HEK293T (cell line): Measurements from ENCODE around the gene MYO15A.

Source experiments
- BHLHE40 ChIP-seq: fragments of 450-650 bp; IDR thresholded peaks from 2 replicates; pipeline ENCODE4 v1.6.1; 2016; ENCODE audit warnings: mild to moderate bottlenecking, moderate library complexity, borderline replicate concordance
- ELF4 ChIP-seq: fragments of 450-650 bp; IDR thresholded peaks from 2 replicates; pipeline ENCODE4 v1.6.1; 2017; ENCODE audit warnings: antibody characterized with exemption
- FOXK2 ChIP-seq: fragments of 450-650 bp; IDR thresholded peaks from 2 replicates; pipeline ENCODE4 v1.6.1; 2016; ENCODE audit warnings: mild to moderate bottlenecking
- FOXM1 ChIP-seq: fragments of 450-650 bp; IDR thresholded peaks from 2 replicates; pipeline ENCODE4 v1.6.1; 2017; ENCODE audit warnings: mild to moderate bottlenecking, borderline replicate concordance
- HDGF ChIP-seq: fragments of 450-650 bp; IDR thresholded peaks from 2 replicates; pipeline ENCODE4 v1.6.1; 2017; ENCODE audit warnings: antibody characterized with exemption, borderline replicate concordance
- NFRKB ChIP-seq: fragments of 450-650 bp; IDR thresholded peaks from 2 replicates; pipeline ENCODE4 v1.6.1; 2016; ENCODE audit warnings: mild to moderate bottlenecking, moderate library complexity
- SP1 ChIP-seq: fragments of 450-650 bp; IDR thresholded peaks from 2 replicates; pipeline ENCODE4 v1.6.1; 2017
- SUZ12 ChIP-seq: fragments of 450-650 bp; IDR thresholded peaks from 2 replicates; pipeline ENCODE4 v1.6.1; 2016; ENCODE audit warnings: mild to moderate bottlenecking
- TARDBP ChIP-seq: fragments of 450-650 bp; IDR thresholded peaks from 2 replicates; pipeline ENCODE4 v1.6.1; 2016

GRCh38 chr17:18195246-18195645, 86.7 kb downstream of the MYO15A start:
- TF ChIP-seq FOXM1 = no peak
- no peak for TF ChIP-seq HDGF
- no peak for TF ChIP-seq FOXK2
- no peak for TF ChIP-seq ELF4
- TF ChIP-seq SUZ12 = no peak
- no peak for TF ChIP-seq TARDBP
- TF ChIP-seq SP1 = no peak
- TF ChIP-seq NFRKB = no peak
- TF ChIP-seq BHLHE40 = no peak
